Mesothelial cell of epicardium (in vitro differentiated cells): ENCODE results near the gene CACNB4. TPM values are rescaled to one million over a fixed set of nuclear protein-coding genes. Genes with fewer than 3 reads are reported as not detected.
"Not testable (repeated sequence)": the region's sequence is repeated elsewhere in the genome, so short reads cannot be mapped to it uniquely, and the experiment has no call there.

Experiments used
- DNase-seq, 2 experiments: peaks; one replicate each; pipeline ENCODE4 v3.0.0; 2021; ENCODE audit warnings: low spot score in 2 of 2; ENCODE audit not compliant: unreplicated experiment in 2 of 2
- H3K27ac Mint-ChIP-seq: 2 replicates; pipeline ENCODE4 v1.8.0; 2021; ENCODE audit warnings: mixed read lengths
- H3K27me3 Mint-ChIP-seq: 2 replicates; pipeline ENCODE4 v1.8.0; 2021; ENCODE audit warnings: low read depth, mixed read lengths
- H3K36me3 Mint-ChIP-seq: 2 replicates; pipeline ENCODE4 v1.8.0; 2021; ENCODE audit warnings: mixed read lengths
- H3K4me1 Mint-ChIP-seq: 2 replicates; pipeline ENCODE4 v1.8.0; 2021; ENCODE audit warnings: mixed read lengths
- H3K4me3 Mint-ChIP-seq: 2 replicates; pipeline ENCODE4 v1.8.0; 2021; ENCODE audit warnings: mild to moderate bottlenecking, moderate library complexity, mixed read lengths
- H3K9me3 Mint-ChIP-seq: 2 replicates; pipeline ENCODE4 v1.8.0; 2021; ENCODE audit warnings: mixed read lengths
- total RNA-seq: library from RNA; stranded (reverse); gene quantifications from 3 replicates; pipeline ENCODE4 v1.2.1, GENCODE V29; 2021
- TF ChIP-seq, protein P1 (sequence below): fragments of 200-600 bp; sonication (generic); IDR thresholded peaks from one replicate; pipeline ENCODE4 v1.5.0; 2021; ENCODE audit warnings: antibody characterized with exemption; ENCODE audit not compliant: unreplicated experiment

The CACNB4 gene
- total RNA-seq, 1 donor from 2014 or later, result 4.1 TPM

DNA sequence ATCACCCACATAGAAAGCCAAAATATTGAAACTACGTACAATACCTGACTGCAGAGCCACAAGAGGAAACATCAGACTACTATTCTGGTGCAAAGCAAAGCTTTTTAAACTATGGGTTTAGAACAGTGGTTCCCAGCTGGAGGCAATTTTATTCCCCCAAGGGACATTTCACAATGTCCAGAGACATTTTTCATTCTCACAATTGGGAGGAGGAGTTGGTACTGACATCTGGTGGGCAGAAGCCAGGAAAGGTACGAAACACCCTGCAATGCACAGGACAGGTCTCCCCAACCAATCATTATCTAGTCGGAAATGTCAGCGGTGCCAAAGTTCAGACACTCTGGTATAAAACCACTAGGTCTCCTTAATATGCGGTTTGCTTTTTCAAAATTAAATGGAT, 182.2 kb downstream of the CACNB4 start:
- no peak for DNase-seq
- Mint-ChIP-seq H3K4me1 (peaks cover 2% of the 10 kb centered on the region), H3K9me3 (peaks cover 8% of the 10 kb centered on the region), H3K27ac (no peak overlapping the region), H3K4me3 (no peak overlapping the region), H3K36me3 (no peaks in the 10 kb centered on the region), H3K27me3 (peaks cover 10% of the 10 kb centered on the region)
- TF ChIP-seq, protein P1, sequence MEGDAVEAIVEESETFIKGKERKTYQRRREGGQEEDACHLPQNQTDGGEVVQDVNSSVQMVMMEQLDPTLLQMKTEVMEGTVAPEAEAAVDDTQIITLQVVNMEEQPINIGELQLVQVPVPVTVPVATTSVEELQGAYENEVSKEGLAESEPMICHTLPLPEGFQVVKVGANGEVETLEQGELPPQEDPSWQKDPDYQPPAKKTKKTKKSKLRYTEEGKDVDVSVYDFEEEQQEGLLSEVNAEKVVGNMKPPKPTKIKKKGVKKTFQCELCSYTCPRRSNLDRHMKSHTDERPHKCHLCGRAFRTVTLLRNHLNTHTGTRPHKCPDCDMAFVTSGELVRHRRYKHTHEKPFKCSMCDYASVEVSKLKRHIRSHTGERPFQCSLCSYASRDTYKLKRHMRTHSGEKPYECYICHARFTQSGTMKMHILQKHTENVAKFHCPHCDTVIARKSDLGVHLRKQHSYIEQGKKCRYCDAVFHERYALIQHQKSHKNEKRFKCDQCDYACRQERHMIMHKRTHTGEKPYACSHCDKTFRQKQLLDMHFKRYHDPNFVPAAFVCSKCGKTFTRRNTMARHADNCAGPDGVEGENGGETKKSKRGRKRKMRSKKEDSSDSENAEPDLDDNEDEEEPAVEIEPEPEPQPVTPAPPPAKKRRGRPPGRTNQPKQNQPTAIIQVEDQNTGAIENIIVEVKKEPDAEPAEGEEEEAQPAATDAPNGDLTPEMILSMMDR, result no peak

- H3K27ac Mint-ChIP-seq, H3K4me3 Mint-ChIP-seq, H3K4me1 Mint-ChIP-seq, H3K9me3 Mint-ChIP-seq, H3K36me3 Mint-ChIP-seq, H3K27me3 Mint-ChIP-seq, DNase-seq: not testable (repeated sequence)
Observed at GRCh38 chr2:151915629-151916025, 183.2 kb downstream of the CACNB4 start.

DNA sequence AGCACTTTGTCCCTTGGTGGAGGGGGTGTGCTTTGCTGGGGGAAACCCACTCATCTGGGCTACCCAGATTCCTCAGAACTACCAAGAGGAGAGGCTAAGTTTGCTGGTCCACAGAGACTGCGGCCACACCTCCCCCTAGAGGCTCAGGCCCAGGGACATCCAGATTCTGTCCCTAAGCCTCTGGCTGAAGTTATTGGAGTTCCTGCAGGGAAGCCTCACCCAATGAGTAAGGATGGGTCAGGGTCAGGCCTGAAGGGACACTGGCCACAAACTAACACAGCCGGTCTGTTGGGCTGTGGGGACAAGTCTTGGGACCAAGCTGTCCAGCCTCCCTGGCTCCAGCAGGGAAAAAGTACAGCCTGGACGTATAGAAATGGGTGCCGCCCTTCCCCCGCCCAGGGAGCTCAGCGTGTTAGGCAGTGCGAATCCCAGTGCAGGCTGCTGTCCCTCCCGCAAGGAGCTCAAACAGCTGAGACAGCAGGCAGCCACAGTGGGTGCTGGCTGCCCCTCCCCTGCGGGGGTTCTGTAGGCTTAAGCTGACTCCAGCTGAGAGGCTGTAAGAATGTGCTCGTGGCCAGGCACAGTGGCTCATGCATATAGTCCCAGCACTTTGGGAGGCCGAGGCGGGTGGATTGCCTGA, 183.7 kb downstream of the CACNB4 start:
- H3K4me3 Mint-ChIP-seq, result no peak overlapping the region
- TF ChIP-seq, protein P1, result no peak
- no peak overlapping the region for H3K27ac Mint-ChIP-seq
- peaks cover 12% of the 10 kb centered on the region for H3K9me3 Mint-ChIP-seq
- H3K36me3 Mint-ChIP-seq, result no peaks in the 10 kb centered on the region
- peaks cover 2% of the 10 kb centered on the region for H3K4me1 Mint-ChIP-seq
- DNase-seq, result no peak
- peaks cover 10% of the 10 kb centered on the region for H3K27me3 Mint-ChIP-seq

- H3K9me3 Mint-ChIP-seq, result peaks cover 14% of the 10 kb centered on the region
- H3K4me3 Mint-ChIP-seq, result no peak overlapping the region
- H3K27ac Mint-ChIP-seq, result no peak overlapping the region
Observed at GRCh38 chr2:151908204-151908882, 190.5 kb downstream of the CACNB4 start.

GRCh38 chr2:151907286-151908203, 191.3 kb downstream of the CACNB4 start:
- Mint-ChIP-seq H3K9me3 (peaks cover 14% of the 10 kb centered on the region), H3K4me3 (no peak overlapping the region), H3K27me3 (peaks cover 3% of the 10 kb centered on the region), H3K4me1 (peaks cover 26% of the 10 kb centered on the region), H3K27ac (no peak overlapping the region), H3K36me3 (no peaks in the 10 kb centered on the region)
- no peak for DNase-seq
- TF ChIP-seq, protein P1, result no peak

More at GRCh38 chr2:151908204-151908882, 190.5 kb downstream of the CACNB4 start:
- TF ChIP-seq, protein P1, result no peak
- H3K36me3 Mint-ChIP-seq, result no peaks in the 10 kb centered on the region
- DNase-seq, result no peak
- peaks cover 26% of the 10 kb centered on the region for H3K4me1 Mint-ChIP-seq
- peaks cover 7% of the 10 kb centered on the region for H3K27me3 Mint-ChIP-seq
